ENCODE results near the gene TSGA10.
"Not testable (repeated sequence)": the region's sequence is repeated elsewhere in the genome, so short reads cannot be mapped to it uniquely, and the experiment has no call there.

The TSGA10 gene

DNA sequence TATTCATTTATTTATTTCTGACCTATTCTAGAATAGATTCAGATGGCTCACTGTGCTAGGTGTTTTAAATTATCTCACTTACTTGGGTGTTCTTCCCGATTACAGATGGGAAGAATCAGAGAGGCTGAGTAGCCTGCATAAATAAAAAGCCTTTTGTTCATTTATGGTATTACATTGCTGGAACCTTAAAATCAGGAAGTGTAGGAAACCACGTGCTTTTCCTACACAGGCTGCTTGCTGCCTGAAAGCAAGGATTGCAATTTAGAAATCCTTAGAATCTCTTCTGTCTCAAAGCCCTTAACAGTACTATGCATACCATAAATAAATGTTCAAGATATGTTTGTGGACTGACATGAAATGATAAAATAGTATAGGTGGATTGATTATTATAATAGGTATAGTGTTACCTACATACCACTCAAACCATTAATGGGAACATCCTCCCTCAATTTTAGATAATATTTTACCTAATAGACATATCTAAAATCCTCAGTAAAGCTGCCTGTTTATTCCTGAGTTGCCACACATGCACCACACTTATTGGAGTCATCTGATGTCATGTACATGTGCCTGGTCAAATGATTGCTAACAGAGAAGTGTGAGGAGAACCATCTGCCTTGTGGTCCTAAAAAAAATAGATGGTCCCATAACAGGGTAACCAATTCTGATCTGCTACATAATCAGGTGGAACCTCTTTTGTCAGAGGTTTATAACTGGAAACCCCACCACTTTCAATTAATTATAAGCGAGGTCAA, 86.7 kb downstream of the TSGA10 start:
- no peak for DNase-seq

DNA sequence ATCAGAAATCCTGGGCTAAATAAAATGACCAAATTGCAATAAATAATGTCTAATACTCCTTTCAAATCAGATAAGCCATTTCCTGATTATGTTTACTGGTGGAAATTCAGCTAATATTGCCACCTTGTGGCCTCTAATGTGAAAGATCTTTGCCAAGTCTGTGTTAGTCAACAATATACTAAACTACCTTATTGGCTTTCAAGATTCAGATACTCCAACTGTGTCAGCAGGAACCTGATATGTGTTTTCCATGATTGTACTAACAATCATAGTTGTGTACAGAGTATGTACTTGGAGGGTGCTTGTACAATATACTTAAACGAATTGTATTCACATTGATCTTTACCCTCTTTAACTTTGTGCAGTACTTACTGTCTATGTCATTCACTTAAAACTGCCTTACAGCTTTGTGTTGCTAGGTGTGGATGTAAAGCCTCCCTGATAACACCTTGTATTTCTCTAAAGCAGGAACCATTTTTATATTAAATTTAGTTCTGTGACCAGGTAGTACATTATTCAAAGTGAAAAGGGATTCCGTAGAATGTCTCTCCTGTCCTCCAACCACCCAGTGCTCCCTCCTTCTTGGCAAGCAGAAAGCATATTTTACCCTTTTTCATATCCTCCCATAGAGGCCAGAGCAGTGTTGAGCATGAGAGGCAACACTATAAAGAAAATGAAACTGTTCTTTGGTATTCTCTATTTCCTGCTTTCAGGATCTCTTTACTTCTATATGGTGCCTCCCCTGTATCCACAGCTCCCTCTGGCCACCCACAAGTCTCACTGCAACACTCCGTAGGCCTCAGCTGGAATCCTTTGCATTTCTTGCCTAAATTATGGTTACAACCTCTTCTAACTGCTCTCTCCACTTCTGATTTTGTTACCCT, 88.4 kb downstream of the TSGA10 start:
- DNase-seq, result no peak

DNA sequence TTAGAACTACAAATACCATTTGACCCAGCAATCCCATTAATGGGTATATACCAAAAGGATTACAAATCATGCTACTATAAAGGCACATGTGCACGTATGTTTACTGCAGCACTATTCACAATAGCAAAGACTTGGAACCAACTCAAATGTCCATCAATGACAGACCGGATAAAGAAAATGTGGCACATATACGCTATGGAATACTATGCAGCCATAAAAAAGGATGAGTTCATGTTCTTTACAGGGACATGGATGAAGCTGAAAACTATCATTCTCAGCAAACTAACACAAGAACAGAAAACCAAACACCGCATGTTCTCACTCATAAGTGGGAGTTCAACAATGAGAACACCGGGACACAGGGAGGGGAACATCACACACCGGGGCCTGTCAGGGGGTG, 105.6 kb downstream of the TSGA10 start:
- DNase-seq, result not testable (repeated sequence)

DNA sequence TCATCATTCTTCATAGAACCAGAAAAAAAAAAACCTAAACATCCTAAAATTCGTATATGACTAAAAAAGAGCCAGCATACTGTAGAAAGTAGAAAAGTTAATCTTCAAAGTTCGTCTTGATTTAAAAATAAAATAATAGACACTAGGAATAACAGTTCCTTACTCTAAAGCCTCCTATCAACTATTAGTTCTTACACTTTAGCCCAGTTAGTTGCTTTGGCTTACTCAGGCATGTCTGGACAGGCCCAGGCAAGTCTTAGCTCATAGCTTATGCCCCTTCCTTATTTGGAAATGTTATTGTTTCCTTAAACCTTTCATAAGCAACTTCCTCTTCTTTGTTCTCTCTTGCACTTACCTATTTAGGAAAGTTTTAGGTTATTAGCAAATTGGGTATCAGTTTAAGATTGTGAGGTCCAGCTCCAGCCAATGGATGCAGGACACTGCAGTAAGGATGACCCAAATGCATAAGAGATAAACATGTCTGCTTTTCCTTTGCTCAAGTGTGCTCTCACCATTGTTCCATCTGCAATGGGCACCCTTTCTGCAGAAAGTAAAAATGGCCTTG, 113.9 kb downstream of the TSGA10 start:
- DNase-seq, result not testable (repeated sequence)

DNA sequence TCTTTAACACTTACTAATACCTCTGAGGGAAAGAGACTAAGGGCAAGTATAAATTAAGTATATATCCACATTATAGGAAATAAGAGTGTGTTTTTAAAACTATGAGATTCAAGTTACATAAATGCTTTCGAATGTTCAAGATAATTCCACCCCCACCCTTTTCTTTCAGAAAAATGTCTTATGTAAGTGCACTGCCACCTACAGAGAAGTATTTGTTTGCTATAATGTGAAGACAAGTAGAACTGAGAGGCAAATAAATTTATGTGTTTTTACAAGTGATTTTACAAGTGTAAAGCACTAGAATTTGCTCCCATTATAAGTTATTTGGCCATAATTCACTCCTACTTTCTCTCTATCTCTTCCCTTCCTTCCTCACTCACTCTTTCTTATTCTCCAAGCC, 118.8 kb downstream of the TSGA10 start:
- DNase-seq, result no peak

DNA sequence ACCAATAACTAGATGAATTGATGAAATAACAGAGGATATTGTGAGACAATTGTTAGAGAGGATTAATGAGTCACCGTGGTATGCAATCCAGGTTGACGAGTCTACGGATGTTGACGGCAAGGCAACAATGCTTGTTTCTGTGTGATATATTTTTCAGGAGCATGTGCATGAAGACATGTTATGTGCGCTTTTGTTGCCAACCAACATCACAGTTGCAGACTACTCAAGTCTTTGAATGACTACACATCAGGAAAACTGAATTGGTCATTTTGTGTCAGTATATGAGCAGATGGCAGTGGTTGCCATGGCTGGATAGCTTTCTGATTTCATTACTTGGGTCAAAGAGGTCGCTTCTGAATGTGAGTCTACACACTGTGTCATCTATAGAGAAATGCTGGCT, 122.0 kb downstream of the TSGA10 start:
- no peak for DNase-seq

DNA sequence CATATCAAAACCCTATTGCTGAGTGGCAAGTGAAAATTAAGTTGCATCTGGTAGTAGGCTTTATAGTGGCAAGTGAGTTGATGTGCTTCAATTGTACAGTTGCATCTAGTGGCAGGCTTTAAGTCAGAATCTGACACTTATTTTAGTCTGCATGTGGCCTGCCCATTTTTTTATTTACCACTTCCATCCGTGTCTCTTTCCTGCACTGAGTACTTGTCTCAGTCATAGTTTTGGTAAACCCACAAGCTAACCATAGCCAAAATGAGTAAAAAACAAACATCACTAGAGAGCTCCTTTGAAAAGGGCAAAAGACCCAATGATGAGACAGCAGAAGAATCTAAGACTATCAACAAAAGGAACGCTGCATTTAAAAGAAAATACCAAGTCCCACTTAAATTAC, 122.7 kb downstream of the TSGA10 start:
- DNase-seq, result no peak

DNA sequence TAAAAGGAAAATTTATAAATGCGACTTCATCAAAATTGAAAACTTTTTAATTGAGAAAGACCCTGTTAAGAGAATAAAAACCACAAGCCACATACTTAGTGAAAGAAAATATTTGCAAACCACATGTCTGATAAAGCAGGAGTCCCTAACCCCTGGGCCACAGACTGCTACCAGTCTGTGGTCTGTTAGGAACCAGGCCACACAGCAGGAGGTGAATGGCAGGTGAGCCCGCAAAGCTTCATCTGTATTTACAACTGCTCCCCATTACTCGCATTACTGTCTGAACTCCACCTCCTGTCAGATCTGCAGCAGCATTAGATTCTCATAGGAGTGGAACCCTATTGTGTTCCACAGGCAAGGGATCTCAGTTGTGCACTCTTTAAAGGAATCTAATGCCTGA, 123.3 kb downstream of the TSGA10 start:
- DNase-seq, result no peak

DNA sequence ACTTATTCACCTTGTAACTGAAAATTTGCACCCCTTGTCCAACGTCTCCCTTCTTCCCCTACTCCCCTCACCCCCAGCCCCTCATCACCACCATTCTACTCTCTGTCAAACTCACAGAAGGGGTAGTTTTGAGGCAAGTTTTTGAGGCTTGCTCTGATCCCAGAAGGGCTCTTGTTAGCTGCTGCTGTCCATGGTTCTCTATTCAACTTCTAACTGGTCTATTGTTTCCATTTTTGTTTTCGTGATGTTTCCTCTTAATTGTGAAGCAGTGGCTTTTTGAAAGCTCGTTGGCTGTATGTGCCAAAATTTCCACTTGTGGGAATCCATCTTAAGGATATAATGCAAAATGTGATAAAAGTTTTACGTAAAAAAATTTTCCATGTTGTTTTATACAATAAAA, 126.2 kb downstream of the TSGA10 start:
- DNase-seq, result no peak

DNA sequence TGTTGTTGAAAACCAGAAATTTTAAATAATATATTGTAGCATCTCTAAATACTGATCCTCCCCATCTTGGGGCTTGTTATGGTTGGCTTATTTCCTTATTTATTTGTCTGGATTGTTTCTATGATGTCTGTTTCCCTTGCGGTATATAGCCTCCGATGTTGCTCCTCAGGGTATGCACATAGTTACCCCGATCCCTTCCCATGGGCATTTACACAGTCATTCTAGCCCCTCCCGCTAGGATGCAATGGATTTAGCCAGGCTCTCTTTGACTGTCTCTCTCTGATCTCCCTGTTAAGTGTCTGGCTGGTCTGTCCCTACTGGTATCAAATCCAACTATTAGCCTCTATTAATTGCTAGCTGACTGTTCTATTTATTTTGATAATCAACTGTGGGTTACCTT, 126.9 kb downstream of the TSGA10 start:
- no peak for DNase-seq

DNA sequence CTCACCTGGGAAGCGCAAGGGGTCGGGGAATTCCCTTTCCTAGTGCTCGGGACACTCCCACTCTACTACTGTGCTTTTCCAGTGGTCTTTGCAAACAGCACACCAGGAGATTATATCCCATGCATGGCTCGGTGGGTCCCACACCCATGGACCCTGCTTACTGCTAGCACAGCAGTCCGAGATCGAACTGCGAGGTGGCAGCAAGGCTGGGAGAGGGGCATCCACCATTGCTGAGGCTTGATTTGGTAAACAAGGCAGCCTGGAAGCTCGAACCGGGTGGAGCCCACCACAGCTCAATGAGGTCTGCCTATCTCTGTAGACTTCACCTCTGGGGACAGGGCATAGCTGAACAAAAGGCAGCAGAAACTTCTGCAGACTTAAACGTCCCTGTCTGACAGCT, 154.0 kb downstream of the TSGA10 start:
- no peak for DNase-seq

DNA sequence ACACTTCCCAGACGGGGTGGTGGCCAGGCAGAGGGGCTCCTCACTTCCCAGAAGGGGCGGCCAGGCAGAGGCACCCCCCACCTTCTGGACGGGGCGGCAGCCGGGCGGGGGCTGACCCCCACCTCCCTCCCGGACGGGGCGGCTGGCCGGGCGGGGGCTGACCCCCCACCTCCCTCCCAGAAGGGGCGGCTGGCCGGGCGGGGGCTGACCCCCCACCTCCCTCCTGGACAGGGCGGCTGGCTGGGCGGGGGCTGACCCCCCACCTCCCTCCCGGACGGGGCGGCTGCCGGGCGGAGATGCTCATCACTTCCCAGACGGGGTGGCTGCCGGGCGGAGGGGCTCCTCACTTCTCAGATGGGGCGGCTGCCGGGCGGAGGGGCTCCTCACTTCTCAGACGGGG, 166.0 kb downstream of the TSGA10 start:
- not testable (repeated sequence) for DNase-seq

DNA sequence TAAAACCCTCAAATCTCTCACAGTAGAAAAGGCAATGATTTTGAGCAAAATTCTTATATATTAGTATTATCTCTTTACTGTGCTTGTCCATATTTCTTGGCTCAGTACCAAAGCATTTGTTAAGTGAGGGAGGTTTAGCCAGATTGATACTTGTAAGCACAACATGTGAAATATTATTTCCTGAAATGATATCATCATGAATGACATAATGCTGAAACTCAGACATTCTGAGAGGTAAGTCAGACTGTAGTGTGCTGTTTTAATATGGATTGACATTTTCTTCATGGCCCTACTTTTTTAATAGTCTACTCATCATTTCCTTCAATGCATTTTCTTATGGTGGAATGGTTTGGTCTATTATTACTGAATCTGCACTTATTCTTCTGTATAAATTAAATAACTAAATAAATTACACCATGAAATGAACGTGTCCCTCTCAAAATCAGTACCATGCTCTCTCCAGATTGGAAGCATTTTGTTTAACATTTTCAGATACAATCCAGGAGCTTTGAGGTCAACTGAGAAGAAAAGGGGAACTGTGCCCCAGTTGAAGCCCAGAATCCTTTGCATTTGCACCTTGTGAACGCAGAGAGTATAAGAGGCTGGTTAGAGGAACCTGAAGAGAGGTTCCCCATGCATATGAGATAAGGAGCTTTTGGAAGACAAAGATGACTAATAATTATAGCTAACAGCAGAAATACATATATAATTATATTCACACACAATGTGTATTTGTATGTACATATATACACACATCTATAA, 168.7 kb downstream of the TSGA10 start:
- DNase-seq, result no peak

DNA sequence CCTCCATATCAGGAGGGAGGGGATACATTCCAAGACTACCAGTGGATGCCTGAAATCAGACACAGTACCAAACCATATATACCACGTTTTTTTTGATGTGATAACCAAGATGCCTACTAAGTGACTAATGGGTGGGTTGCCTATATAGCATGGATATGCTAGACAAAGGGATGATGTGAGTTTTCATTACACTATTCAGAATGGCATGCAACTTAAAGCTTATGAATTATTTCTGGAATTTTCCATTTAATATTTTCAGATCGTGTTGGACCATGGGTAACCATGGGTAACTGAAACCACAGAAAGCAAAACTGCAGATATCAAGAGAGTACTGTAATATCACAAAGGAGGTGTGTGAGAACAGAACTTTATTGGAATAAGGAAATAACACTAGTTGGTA, 179.1 kb downstream of the TSGA10 start:
- DNase-seq, result no peak

DNA sequence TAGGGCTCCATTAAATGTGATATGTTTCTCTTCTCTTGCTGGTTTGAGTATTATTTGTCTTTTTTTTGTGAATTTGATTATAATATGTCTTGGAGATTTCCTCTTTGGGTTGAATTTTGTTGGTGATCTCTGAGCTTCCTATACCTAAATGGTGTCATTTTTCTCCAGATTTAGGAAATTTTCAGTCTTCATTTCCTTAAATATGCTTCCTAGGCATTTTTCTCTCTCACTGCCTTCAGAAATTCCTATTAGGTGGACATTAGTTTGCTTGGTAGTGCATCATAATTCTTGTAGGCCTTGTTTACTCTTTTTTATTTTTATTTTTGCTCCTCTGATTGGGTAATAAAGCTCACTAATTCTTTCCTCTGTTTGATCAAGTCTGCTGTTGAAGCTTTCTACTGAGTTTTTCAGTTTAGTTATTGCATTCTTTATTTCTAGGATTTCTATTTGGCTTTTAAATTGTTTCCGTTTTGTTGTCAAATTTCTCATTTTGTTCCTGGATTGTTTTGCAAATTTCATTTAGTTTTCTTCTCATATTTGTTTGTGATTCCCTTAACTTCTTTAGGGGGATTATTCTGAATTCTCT, 182.1 kb downstream of the TSGA10 start:
- no peak for DNase-seq

DNA sequence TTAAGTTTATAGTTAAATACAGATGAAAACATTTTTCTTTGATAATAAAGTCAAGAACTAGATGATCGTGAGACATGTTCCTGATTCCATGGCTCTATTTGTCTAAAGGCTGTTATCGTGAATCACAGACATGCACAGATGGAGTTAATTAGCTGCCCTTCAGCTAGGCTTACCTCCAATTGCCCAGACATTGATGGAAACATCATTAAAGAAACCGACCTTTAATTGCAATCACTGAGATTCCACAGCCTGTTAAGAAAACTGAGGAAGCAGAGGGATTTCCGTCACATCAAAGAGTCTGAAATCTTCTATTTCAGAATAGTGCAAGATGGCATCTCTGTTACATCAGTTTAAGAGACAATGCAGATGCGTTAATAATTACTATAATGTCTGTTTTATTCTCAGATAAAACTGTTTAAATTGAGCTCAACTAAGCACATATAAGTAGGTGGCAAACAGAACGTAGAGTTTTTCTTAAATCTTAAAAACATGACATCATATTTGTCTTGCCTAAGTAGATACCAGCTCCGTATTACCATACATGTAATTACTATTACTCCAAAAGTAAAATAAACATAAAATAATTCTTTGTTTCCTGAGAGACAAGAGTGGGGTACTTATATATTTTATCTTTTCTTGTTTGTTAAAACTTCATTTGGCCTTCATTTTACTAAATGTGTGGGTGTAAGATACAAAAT, 194.8 kb downstream of the TSGA10 start:
- no peak for DNase-seq

DNA sequence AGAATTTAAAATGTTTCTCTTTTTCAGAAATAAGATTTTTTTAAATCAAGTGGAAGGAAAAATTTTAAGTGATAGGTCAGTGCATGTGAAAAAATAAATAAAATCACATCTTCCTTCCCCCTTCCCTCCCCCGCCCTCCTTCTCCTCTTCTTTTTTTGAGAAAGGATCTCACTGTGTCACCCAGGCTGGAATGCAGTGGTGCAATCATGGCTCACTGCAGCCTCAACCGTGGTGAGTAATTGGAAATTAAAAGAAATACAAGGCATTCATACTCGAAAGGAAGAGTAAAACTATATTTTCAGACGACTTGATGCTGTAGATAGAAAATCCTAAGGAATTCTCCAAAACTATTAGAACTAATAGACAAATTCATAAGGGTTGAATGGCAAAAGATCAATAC, 201.8 kb downstream of the TSGA10 start:
- no peak for DNase-seq

DNA sequence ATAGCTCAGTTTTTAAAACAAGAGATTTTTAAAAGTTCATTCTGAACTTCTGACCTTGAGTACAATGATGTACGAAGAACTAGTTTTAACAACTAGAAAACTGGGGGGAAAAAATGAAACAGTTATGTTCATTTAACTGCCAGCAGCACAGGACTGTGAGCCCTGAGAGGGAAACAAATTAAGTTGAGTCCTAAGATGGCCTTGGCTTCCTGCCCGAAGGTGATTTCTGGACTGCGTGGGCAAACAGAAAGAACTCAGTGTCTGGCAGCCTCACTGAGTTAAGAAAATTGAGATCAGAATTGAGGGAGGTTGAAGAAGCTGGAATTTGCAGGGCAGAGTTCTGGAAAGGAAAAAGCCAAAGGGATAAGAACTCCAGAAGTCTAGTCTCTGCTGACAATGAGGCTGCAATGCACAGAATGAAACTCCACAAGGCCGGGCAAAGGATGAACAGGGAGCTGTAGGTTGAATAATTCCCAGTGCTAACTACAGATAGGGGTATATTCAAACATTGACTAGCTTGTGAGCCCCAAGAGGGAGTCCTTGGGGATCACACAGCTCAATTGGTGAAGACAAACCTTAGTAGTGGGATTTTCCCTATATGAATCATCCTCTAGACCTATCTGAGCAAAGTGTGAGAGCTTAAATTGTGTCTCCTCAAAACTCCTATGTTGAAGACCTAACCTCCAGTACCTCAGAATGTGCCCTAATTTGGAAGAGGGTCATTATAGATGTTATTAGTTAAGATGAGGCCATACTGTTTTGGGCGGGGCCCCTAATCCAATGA, 205.6 kb downstream of the TSGA10 start:
- DNase-seq, result no peak

DNA sequence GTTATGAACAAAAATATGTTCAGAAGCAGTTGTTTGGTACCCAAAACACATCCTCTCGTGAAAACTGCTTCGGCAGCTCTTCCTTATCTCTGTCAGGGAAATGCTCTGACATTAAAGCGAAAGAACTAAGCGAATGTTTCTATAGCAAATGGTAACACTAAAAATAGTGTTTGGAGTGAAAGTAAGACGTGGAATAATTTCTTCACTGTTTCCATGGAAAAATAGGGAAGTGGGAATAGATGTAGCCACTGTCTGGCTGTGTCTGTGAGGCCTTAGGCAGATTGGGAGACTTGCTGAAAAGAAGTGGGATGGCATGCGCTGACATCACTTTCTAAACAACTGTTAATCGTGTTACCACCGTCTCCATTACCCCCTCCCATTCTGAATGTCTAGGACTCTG, 207.2 kb downstream of the TSGA10 start:
- DNase-seq, result no peak
